OCI-LY3 (cell line): ENCODE data around the gene CD96.

Experiments used
- H2AFZ ChIP-seq: fragments of 200-600, 300-600 bp; shearing (Covaris generic); 2 replicates; pipeline ENCODE4 v1.6.0; 2014; ENCODE audit warnings: antibody characterized with exemption, low read depth, low read length
- H3K27ac ChIP-seq: fragments of 200-600, 300-600 bp; sonication (generic); 2 replicates; pipeline ENCODE4 v1.5.1; 2014; ENCODE audit warnings: mild to moderate bottlenecking, low read length, moderate library complexity, mixed read lengths
- H3K27me3 ChIP-seq: fragments of 200-600, 300-600 bp; sonication (generic); 2 replicates; pipeline ENCODE4 v1.6.1; 2014; ENCODE audit warnings: low read depth, low read length, mixed read lengths
- H3K36me3 ChIP-seq: fragments of 200-600, 300-600 bp; sonication (generic); replicated peaks from 2 replicates; pipeline ENCODE3; 2014; ENCODE audit warnings: low read depth, low read length, mixed read lengths
- H3K4me1 ChIP-seq: fragments of 300-600, 200-600 bp; sonication (generic); 2 replicates; pipeline ENCODE4 v1.6.1; 2014; ENCODE audit warnings: low read length, mixed read lengths
- H3K4me2 ChIP-seq: fragments of 200-600, 300-600 bp; sonication (generic); 2 replicates; pipeline ENCODE4 v1.6.1; 2014; ENCODE audit warnings: low read length, mixed read lengths
- H3K4me3 ChIP-seq: fragments of 300-600, 200-600 bp; sonication (generic); 2 replicates; pipeline ENCODE4 v1.5.1; 2014; ENCODE audit warnings: antibody characterized with exemption, mild to moderate bottlenecking, low read length, moderate library complexity
- H3K79me2 ChIP-seq: fragments of 300-600, 200-600 bp; shearing (Covaris generic); 2 replicates; pipeline ENCODE4 v1.6.1; 2014; ENCODE audit warnings: mild to moderate bottlenecking, low read length, mixed read lengths
- H3K9ac ChIP-seq: fragments of 300-600, 200-600 bp; shearing (Covaris generic); 2 replicates; pipeline ENCODE4 v1.6.0; 2014; ENCODE audit warnings: mild to moderate bottlenecking, low read length, moderate library complexity
- H3K9me3 ChIP-seq: fragments of 200-600, 300-600 bp; shearing (Covaris generic); 2 replicates; pipeline ENCODE4 v1.6.1; 2014; ENCODE audit warnings: low read length, mixed read lengths; ENCODE audit not compliant: insufficient read depth
- H4K20me1 ChIP-seq: fragments of 200-600, 300-600 bp; sonication (generic); 2 replicates; pipeline ENCODE4 v1.6.1; 2016; ENCODE audit warnings: low read length, mixed read lengths; ENCODE audit not compliant: insufficient read depth
- CTCF ChIP-seq: fragments of 200-600, 300-600 bp; sonication (generic); IDR thresholded peaks from 2 replicates; pipeline ENCODE4 v1.5.1; 2014; ENCODE audit warnings: antibody characterized with exemption, low read length, low read depth
- EZH2phosphoT487 ChIP-seq: fragments of 200-600 bp; shearing (Covaris generic); IDR thresholded peaks from 2 replicates; pipeline ENCODE4 v1.6.1; 2018; ENCODE audit warnings: antibody characterized with exemption, mixed run types, low read depth

The CD96 gene

GRCh38 chr3:111676211-111677006 lies 134.4 kb downstream of the CD96 start:
- H3K36me3 ChIP-seq: no peaks in the 10 kb centered on the region
- H3K4me1 ChIP-seq: peaks cover 34% of the 10 kb centered on the region
- no peaks in the 10 kb centered on the region for H4K20me1 ChIP-seq
- peak overlapping the region; percentile 56 for H3K4me3 ChIP-seq
- H3K27ac ChIP-seq: no peak overlapping the region
- no peak overlapping the region for H3K9ac ChIP-seq
- peak overlapping the region; percentile 91 for H3K4me2 ChIP-seq
- no peaks in the 10 kb centered on the region for H3K9me3 ChIP-seq
- no peaks in the 10 kb centered on the region for H3K79me2 ChIP-seq
- H3K27me3 ChIP-seq: no peaks in the 10 kb centered on the region
- TF ChIP-seq CTCF: no peak
- no peak for TF ChIP-seq EZH2phosphoT487
- peak overlapping the region; percentile 70 for H2AFZ ChIP-seq

GRCh38 chr3:111677007-111677392 lies 135.0 kb downstream of the CD96 start:
- TF ChIP-seq EZH2phosphoT487: no peak
- TF ChIP-seq CTCF: no peak
- Histone ChIP-seq H3K4me1 (peaks cover 40% of the 10 kb centered on the region), H3K27me3 (no peaks in the 10 kb centered on the region), H3K79me2 (no peaks in the 10 kb centered on the region), H4K20me1 (no peaks in the 10 kb centered on the region), H3K4me2 (peak overlapping the region; percentile 91), H2AFZ (peak overlapping the region; percentile 70), H3K9me3 (no peaks in the 10 kb centered on the region), H3K4me3 (peak overlapping the region; percentile 56), H3K27ac (no peak overlapping the region), H3K36me3 (no peaks in the 10 kb centered on the region), H3K9ac (no peak overlapping the region)

- TF ChIP-seq EZH2phosphoT487 (no peak), CTCF (no peak)
- Histone ChIP-seq H3K79me2 (no peaks in the 10 kb centered on the region), H3K27ac (no peak overlapping the region), H3K9me3 (no peaks in the 10 kb centered on the region), H4K20me1 (no peaks in the 10 kb centered on the region), H3K36me3 (no peaks in the 10 kb centered on the region), H2AFZ (no peak overlapping the region), H3K9ac (no peak overlapping the region), H3K4me2 (peak overlapping the region; percentile 20), H3K27me3 (no peaks in the 10 kb centered on the region), H3K4me1 (peaks cover 32% of the 10 kb centered on the region), H3K4me3 (no peak overlapping the region)
Observed at GRCh38 chr3:111681661-111682426, 139.8 kb downstream of the CD96 start.

- peaks cover 25% of the 10 kb centered on the region for H3K4me1 ChIP-seq
- no peaks in the 10 kb centered on the region for H3K9me3 ChIP-seq
- H3K27me3 ChIP-seq: no peaks in the 10 kb centered on the region
- no peaks in the 10 kb centered on the region for H4K20me1 ChIP-seq
- H3K36me3 ChIP-seq: no peaks in the 10 kb centered on the region
- no peak overlapping the region for H2AFZ ChIP-seq
- no peak overlapping the region for H3K4me3 ChIP-seq
- H3K9ac ChIP-seq: no peak overlapping the region
- H3K79me2 ChIP-seq: no peaks in the 10 kb centered on the region
- TF ChIP-seq CTCF: no peak
- no peak for TF ChIP-seq EZH2phosphoT487
- H3K27ac ChIP-seq: no peak overlapping the region
- no peak overlapping the region for H3K4me2 ChIP-seq
Observed at GRCh38 chr3:111684640-111685039, 142.6 kb downstream of the CD96 start.
